Measurements from ENCODE around the gene RBMS1. TPM values are rescaled to one million over a fixed set of nuclear protein-coding genes. Genes with fewer than 3 reads are reported as not detected.

RBMS1 gene
- total and polyA plus RNA-seq, 2 of the 4 experiments (the other 2 are of a cell fraction) = 43.5 to 64.9 TPM

DNA sequence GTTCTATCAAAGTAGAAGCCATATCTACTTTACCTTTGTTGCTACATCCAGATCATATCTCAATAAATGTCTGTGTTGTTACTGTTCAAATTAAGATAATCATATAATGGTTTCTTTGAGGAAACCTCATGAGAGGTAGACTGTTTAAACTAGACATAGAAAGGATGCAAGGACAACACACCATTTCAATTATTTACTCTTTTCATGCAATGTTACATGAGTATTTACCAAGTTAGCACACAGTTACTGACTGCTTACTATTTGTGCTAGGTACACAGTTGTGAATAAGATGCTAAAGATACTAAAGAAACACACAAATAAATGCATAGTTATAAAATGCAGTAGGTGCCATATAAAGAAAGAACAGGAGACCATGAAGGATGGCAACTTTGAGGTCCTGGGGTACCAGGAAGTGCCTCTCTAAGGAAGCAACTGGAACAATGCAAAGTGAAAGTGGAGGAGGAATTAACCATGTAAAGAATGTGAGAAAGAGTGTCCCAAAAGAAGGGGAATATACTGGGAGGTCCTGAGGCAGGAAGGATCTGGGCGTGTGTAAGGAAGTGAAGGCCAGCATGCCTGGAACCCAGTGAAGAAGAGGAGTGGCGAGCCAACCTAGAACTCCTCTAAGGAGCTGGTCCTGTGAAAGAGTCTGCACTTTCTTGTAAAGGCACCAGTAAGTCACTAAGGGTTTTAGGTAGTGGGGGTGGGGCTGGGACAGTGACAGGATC, 39.4 kb downstream of the RBMS1 start (continued):
- TF ChIP-seq, protein P1, sequence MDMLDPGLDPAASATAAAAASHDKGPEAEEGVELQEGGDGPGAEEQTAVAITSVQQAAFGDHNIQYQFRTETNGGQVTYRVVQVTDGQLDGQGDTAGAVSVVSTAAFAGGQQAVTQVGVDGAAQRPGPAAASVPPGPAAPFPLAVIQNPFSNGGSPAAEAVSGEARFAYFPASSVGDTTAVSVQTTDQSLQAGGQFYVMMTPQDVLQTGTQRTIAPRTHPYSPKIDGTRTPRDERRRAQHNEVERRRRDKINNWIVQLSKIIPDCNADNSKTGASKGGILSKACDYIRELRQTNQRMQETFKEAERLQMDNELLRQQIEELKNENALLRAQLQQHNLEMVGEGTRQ (IDR thresholded peaks at IDR 0.05; ENCODE audit: low read depth, low read length) = no peak
- no peak for TF ChIP-seq MAZ (IDR thresholded peaks at IDR 0.05; ENCODE audit: borderline replicate concordance, low read depth, low read length)
- TF ChIP-seq NFE2L2 (IDR thresholded peaks at IDR 0.05; ENCODE audit: low read depth, low read length) = no peak
- TF ChIP-seq RCOR1 (IDR thresholded peaks at IDR 0.05; ENCODE audit: insufficient replicate concordance, low read length) = no peak

Data from IMR-90 (cell line).